T-cell (primary cell): ENCODE data around the gene CHCHD10. TPM values are rescaled to one million over a fixed set of nuclear protein-coding genes. Genes with fewer than 3 reads are reported as not detected.

Experiments
- ATAC-seq, 4 experiments: fragments of 200-7000 bp in 3 of 4; fragments of 150-1000 bp in 1 of 4; cut with Tn5 transposase; replicated peaks in 1 of 4; 1 replicate in 3 of 4; 2 replicates in 1 of 4; pipeline ENCODE4 v1.10.0; 2021; ENCODE audit warnings: moderate library complexity in 3 of 4, mild to moderate bottlenecking in 2 of 4, moderate number of reproducible peaks in 1 of 4
- CTCF ChIA-PET, 2 donors: fragments of 300-600 bp; sonication (Branson Sonifier 250); formaldehyde crosslinking; loops; one replicate each; lab custom pipeline; 2022; ENCODE audit warnings: antibody characterized with exemption in 2 of 2; lab: Charles Lee
- POLR2A ChIA-PET, 2 donors: fragments of 300-600 bp; sonication (Branson Sonifier 250); formaldehyde crosslinking; loops; one replicate each; lab custom pipeline; 2022; ENCODE audit warnings: antibody characterized with exemption in 2 of 2; lab: Charles Lee
- DNase-seq, 35 experiments: peaks; one replicate each; pipeline versions ENCODE4 v3.0.0 to v3.0.0-alpha.2; 2013 to 2023
- H3K27ac ChIP-seq: one replicate; pipeline ENCODE4 v1.5.1; 2013; ENCODE audit warnings: low read length
- H3K27me3 ChIP-seq, 2 experiments: replicated peaks in 1 of 2; 1 replicate in 1 of 2; 2 replicates in 1 of 2; pipeline versions ENCODE4 v1.6.1 to v1.7.0; 2013; ENCODE audit warnings: low read length in 1 of 2, mixed read lengths in 1 of 2; ENCODE audit not compliant: control insufficient read depth in 2 of 2, insufficient read depth in 2 of 2; ENCODE audit errors: extremely low read depth in 1 of 2
- H3K36me3 ChIP-seq, 2 donors: 1 replicate in 1 of 2; 2 replicates in 1 of 2; pipeline versions ENCODE4 v1.6.1 to v1.7.0; 2013; ENCODE audit warnings: low read length in 1 of 2; ENCODE audit not compliant: control insufficient read depth in 2 of 2, insufficient read depth in 1 of 2; ENCODE audit errors: extremely low read depth in 1 of 2
- H3K4me1 ChIP-seq, 2 experiments: 1 replicate in 1 of 2; 2 replicates in 1 of 2; pipeline versions ENCODE4 v1.6.1 to v1.7.0; 2013; ENCODE audit warnings: low read length in 2 of 2, mixed read lengths in 1 of 2; ENCODE audit not compliant: insufficient read depth in 2 of 2, control insufficient read depth in 1 of 2; ENCODE audit errors: extremely low read depth in 1 of 2
- H3K4me3 ChIP-seq, 2 donors: 1 replicate in 1 of 2; 2 replicates in 1 of 2; pipeline versions ENCODE4 v1.5.1 to v1.7.0; 2013; ENCODE audit warnings: mild to moderate bottlenecking in 2 of 2, low read length in 1 of 2, moderate library complexity in 1 of 2; ENCODE audit not compliant: control insufficient read depth in 1 of 2; ENCODE audit errors: extremely low read depth in 1 of 2
- H3K9me3 ChIP-seq: 2 replicates; pipeline ENCODE4 v1.7.0; 2013
- H3K27ac Mint-ChIP-seq, 2 donors: one replicate each; pipeline ENCODE4 v1.8.0; 2020 to 2021; ENCODE audit warnings: mild to moderate bottlenecking in 2 of 2, mixed read lengths in 2 of 2
- H3K27me3 Mint-ChIP-seq, 2 donors: one replicate each; pipeline ENCODE4 v1.8.0; 2021 to 2022; ENCODE audit warnings: mixed read lengths in 2 of 2
- H3K36me3 Mint-ChIP-seq: one replicate; pipeline ENCODE4 v1.8.0; 2021; ENCODE audit warnings: mixed read lengths
- H3K4me1 Mint-ChIP-seq, 3 donors: one replicate each; pipeline ENCODE4 v1.8.0; 2020 to 2022; ENCODE audit warnings: mixed read lengths in 3 of 3, mild to moderate bottlenecking in 1 of 3
- H3K4me3 Mint-ChIP-seq, 3 donors: one replicate each; pipeline ENCODE4 v1.8.0; 2020 to 2022; ENCODE audit warnings: mild to moderate bottlenecking in 3 of 3, mixed read lengths in 3 of 3, moderate library complexity in 3 of 3
- H3K9me3 Mint-ChIP-seq, 3 donors: one replicate each; pipeline ENCODE4 v1.8.0; 2020 to 2022; ENCODE audit warnings: mixed read lengths in 3 of 3
- WGBS: methylation state at CpG from one replicate; pipeline ENCODE4 v1.1.5; 2013; ENCODE audit warnings: missing lambda C conversion rate; ENCODE audit not compliant: insufficient coverage; 5-methylcytosine and 5-hydroxymethylcytosine counted together
- total RNA-seq, 35 experiments: library from RNA in 6 of 35; stranded (reverse) in 6 of 35; fragments of 120-200 nt in 1 of 35; gene quantifications; one replicate each; pipeline versions ENCODE4 v1.2.1 to v1.2.4 and lab custom pipeline; 2013 to 2026

The CHCHD10 gene
- total RNA-seq, 5 donors from 2014 or later (not counting 1 experiment from before 2014, with no cell fraction given): 26.1 to 66.3 (median 63.2) TPM

- no peaks in the 10 kb centered on the region for H3K27me3 Mint-ChIP-seq
- 98% methylated on average over 16 of the region's 16 CpGs for WGBS
- CTCF ChIA-PET: no interaction called here
- peak overlapping the region in 1 of 2 donors; percentile 63 for H3K27ac Mint-ChIP-seq
- peak overlapping the region; percentile 49 to 78 (median 77) for H3K4me3 Mint-ChIP-seq
- ATAC-seq: no peak
- no peaks in the 10 kb centered on the region for H3K9me3 ChIP-seq
- peaks cover 9 to 21% (median 13%) of the 10 kb centered on the region in 3 donors for H3K4me1 Mint-ChIP-seq
- H3K27ac ChIP-seq: no peak overlapping the region
- POLR2A ChIA-PET: no interaction called here
- peaks cover 0 to 2% of the 10 kb centered on the region in 2 experiments for H3K27me3 ChIP-seq
- no peak overlapping the region for H3K4me3 ChIP-seq
- no peaks in the 10 kb centered on the region for H3K36me3 Mint-ChIP-seq
- no peak for DNase-seq
- peaks cover 7 to 19% of the 10 kb centered on the region in 2 experiments for H3K4me1 ChIP-seq
- H3K36me3 ChIP-seq: no peaks in the 10 kb centered on the region
- H3K9me3 Mint-ChIP-seq: no peaks in the 10 kb centered on the region
Measured at GRCh38 chr22:23752750-23753149, 15.0 kb downstream of the CHCHD10 start.

GRCh38 chr22:23752090-23752691 lies 15.6 kb downstream of the CHCHD10 start:
- ATAC-seq (no peak), DNase-seq (peak in 1 of 35 experiments; percentile 28)
- no peaks in the 10 kb centered on the region for H3K9me3 Mint-ChIP-seq
- ChIA-PET CTCF (interaction anchor here in 1 of 2 donors (0.6 kb wide), 1 partner anchor 15 kb away, joined by 5 read pairs; the partner anchor contains the start of gene CHCHD10), POLR2A (no interaction called here)
- 67% methylated on average over 7 of the region's 9 CpGs for WGBS
- peaks cover 9 to 21% (median 13%) of the 10 kb centered on the region in 3 donors for H3K4me1 Mint-ChIP-seq
- Histone ChIP-seq H3K9me3 (no peaks in the 10 kb centered on the region), H3K4me3 (no peak overlapping the region), H3K36me3 (no peaks in the 10 kb centered on the region), H3K4me1 (peaks cover 7 to 19% of the 10 kb centered on the region in 2 experiments), H3K27me3 (peaks cover 0 to 2% of the 10 kb centered on the region in 2 experiments), H3K27ac (no peak overlapping the region)
- H3K27me3 Mint-ChIP-seq: no peaks in the 10 kb centered on the region
- H3K36me3 Mint-ChIP-seq: no peaks in the 10 kb centered on the region
- peak overlapping the region; percentile 77 to 78 (median 77) for H3K4me3 Mint-ChIP-seq
- H3K27ac Mint-ChIP-seq: peak overlapping the region; percentile 64 to 74

GRCh38 chr22:23751441-23751996 lies 16.3 kb downstream of the CHCHD10 start:
- ChIA-PET POLR2A (no interaction called here), CTCF (interaction anchor here in 1 of 2 donors (0.9 to 1.7 kb wide), 2 partner anchors 16 to 19 kb away, joined by 3 read pairs; partner anchors contain the start of gene CHCHD10)
- Histone ChIP-seq H3K27me3 (peaks cover 0 to 2% of the 10 kb centered on the region in 2 experiments), H3K4me3 (peak overlapping the region; percentile 75 to 87), H3K36me3 (no peaks in the 10 kb centered on the region), H3K27ac (peak overlapping the region; percentile 68), H3K9me3 (no peaks in the 10 kb centered on the region), H3K4me1 (peaks cover 7 to 19% of the 10 kb centered on the region in 2 experiments)
- 65% methylated on average over 17 of the region's 22 CpGs for WGBS
- Mint-ChIP-seq H3K9me3 (no peaks in the 10 kb centered on the region), H3K4me1 (peaks cover 9 to 19% (median 13%) of the 10 kb centered on the region in 3 donors), H3K36me3 (no peaks in the 10 kb centered on the region), H3K27ac (peak overlapping the region; percentile 46 to 52), H3K27me3 (no peaks in the 10 kb centered on the region), H3K4me3 (peak overlapping the region; percentile 77 to 79 (median 78))
- DNase-seq: peak in 1 of 35 experiments; percentile 21
- ATAC-seq: peak; percentile 10 to 23 (median 12)

- no peaks in the 10 kb centered on the region for H3K9me3 ChIP-seq
- ChIA-PET CTCF (interaction anchor here in 1 of 2 donors (0.6 to 1.7 kb wide), 3 partner anchors 17 to 118 kb away, joined by 3 read pairs; partner anchors contain the start of gene CHCHD10), POLR2A (interaction anchor here in 1 of 2 donors (0.7 kb wide), 1 partner anchor 403 kb away, joined by 4 read pairs; no protein-coding TSS in a partner anchor)
- peak; percentile 99 to 100 (median 100) for ATAC-seq
- peak within 1 kb of the TSS; percentile 77 to 79 (median 78) for H3K4me3 Mint-ChIP-seq
- peaks cover 9 to 19% (median 13%) of the 10 kb centered on the region in 3 donors for H3K4me1 Mint-ChIP-seq
- no peaks in the 10 kb centered on the region for H3K27me3 Mint-ChIP-seq
- H3K36me3 ChIP-seq: no peaks in the 10 kb centered on the region
- H3K9me3 Mint-ChIP-seq: no peaks in the 10 kb centered on the region
- WGBS: under 1% methylated on average over 72 of the region's 78 CpGs
- peaks cover 0 to 2% of the 10 kb centered on the region in 2 experiments for H3K27me3 ChIP-seq
- H3K27ac ChIP-seq: peak within 1 kb of the TSS; percentile 68
- peak; percentile 73 to 93 (median 85) for DNase-seq
- no peaks in the 10 kb centered on the region for H3K36me3 Mint-ChIP-seq
- H3K4me3 ChIP-seq: peak within 1 kb of the TSS; percentile 75 to 87
- H3K4me1 ChIP-seq: peaks cover 7 to 19% of the 10 kb centered on the region in 2 experiments
- H3K27ac Mint-ChIP-seq: peak within 1 kb of the TSS; percentile 57 to 71
Measured at GRCh38 chr22:23750714-23751440, 16.9 kb downstream of the CHCHD10 start, which contains the start of gene ZNF70. ZNF70 (minus strand) TSS chr22:23751112; CDS start chr22:23745140, 5,972 bp downstream.

- 48% methylated on average over 5 of the region's 5 CpGs for WGBS
- H3K36me3 Mint-ChIP-seq: no peaks in the 10 kb centered on the region
Measured at GRCh38 chr22:23750367-23750713, 17.4 kb downstream of the CHCHD10 start.

More at GRCh38 chr22:23750367-23750713, 17.4 kb downstream of the CHCHD10 start:
- H3K27me3 Mint-ChIP-seq: no peaks in the 10 kb centered on the region
- Histone ChIP-seq H3K27ac (peak overlapping the region; percentile 51), H3K27me3 (peaks cover 0 to 2% of the 10 kb centered on the region in 2 experiments), H3K9me3 (no peaks in the 10 kb centered on the region), H3K4me1 (peaks cover 7 to 19% of the 10 kb centered on the region in 2 experiments), H3K4me3 (peak overlapping the region; percentile 57 to 71), H3K36me3 (no peaks in the 10 kb centered on the region)
- ChIA-PET CTCF (interaction anchor here in 1 of 2 donors (0.6 to 1.7 kb wide), 3 partner anchors 17 to 118 kb away, joined by 3 read pairs; partner anchors contain the start of gene CHCHD10), POLR2A (interaction anchor here in 1 of 2 donors (0.7 kb wide), 1 partner anchor 404 kb away, joined by 4 read pairs; no protein-coding TSS in a partner anchor)
- peak overlapping the region; percentile 73 to 79 (median 78) for H3K4me3 Mint-ChIP-seq
- H3K27ac Mint-ChIP-seq: peak overlapping the region; percentile 57 to 71
- ATAC-seq: no peak
- peaks cover 9 to 19% (median 13%) of the 10 kb centered on the region in 3 donors for H3K4me1 Mint-ChIP-seq
- DNase-seq: no peak
- H3K9me3 Mint-ChIP-seq: no peaks in the 10 kb centered on the region
